HCT116 (cell line): ENCODE results near the gene CLIP2. TPM values are rescaled to one million over a fixed set of nuclear protein-coding genes. Genes with fewer than 3 reads are reported as not detected.

Source experiments
- ATAC-seq: fragments of 200-7000 bp; cut with Tn5 transposase; 2 replicates; pipeline ENCODE4 v1.9.1; 2020; ENCODE audit warnings: mild to moderate bottlenecking, moderate library complexity
- BruUV-seq: library from RNA; stranded (reverse); fragments of 400-500 nt; replicated peaks from 2 replicates; lab custom pipeline; 2021; lab: Mats Ljungman, UMichigan
- CTCF ChIA-PET: fragments of 300-600 bp; sonication (Branson Sonifier 250); formaldehyde crosslinking; loops from one replicate; lab custom pipeline; 2021; ENCODE audit warnings: antibody characterized with exemption; lab: Charles Lee
- POLR2A ChIA-PET: fragments of 300-600, 350-600 bp; sonication (Branson Sonifier 250); formaldehyde crosslinking; loops from one replicate; lab custom pipeline; 2021; ENCODE audit warnings: antibody characterized with exemption; lab: Charles Lee
- RAD21 ChIA-PET, 2 experiments: fragments of 300-600 bp; sonication (Branson Sonifier 250); formaldehyde crosslinking; loops; one replicate each; lab custom pipeline; 2023; ENCODE audit warnings: low total read pairs in 2 of 2; ENCODE audit not compliant: uncharacterized antibody in 2 of 2, unreplicated experiment in 2 of 2, low non-redundant PET in 1 of 2; lab: Charles Lee
- DNase-seq: peaks from one replicate; pipeline ENCODE4 v3.0.0-alpha.2; 2010; ENCODE audit warnings: low read depth, low spot score
- H2AFZ ChIP-seq: fragments of 200-600 bp; shearing (Covaris generic), sonication (generic); 2 replicates; pipeline ENCODE4 v1.6.1; 2017; ENCODE audit warnings: low read depth, mixed run types, mixed read lengths, antibody characterized with exemption, low read length; ENCODE audit not compliant: poor library complexity, severe bottlenecking
- H3K27ac ChIP-seq: 2 replicates; pipeline ENCODE4 v1.5.1; 2012; ENCODE audit warnings: low read depth, low read length
- H3K27me3 ChIP-seq: fragments of 200-600 bp; sonication (generic); 2 replicates; pipeline ENCODE4 v1.6.1; 2016; ENCODE audit warnings: mixed run types, low read length, mixed read lengths; ENCODE audit not compliant: insufficient read depth
- H3K36me3 ChIP-seq, 2 experiments: fragments of 200-500 bp in 1 of 2; fragments of 200-600 bp in 1 of 2; sonication (Bioruptor generic) in 1 of 2; sonication (generic) in 1 of 2; 2 replicates each; pipeline versions ENCODE4 v1.5.1 to v1.6.1; 2014 to 2016; ENCODE audit warnings: low read length in 2 of 2, inconsistent platforms in 1 of 2, mixed read lengths in 1 of 2, mixed run types in 1 of 2; ENCODE audit not compliant: insufficient read depth in 2 of 2, control insufficient read depth in 1 of 2
- H3K4me1 ChIP-seq, 2 experiments: fragments of 200-600 bp in 1 of 2; sonication (generic) in 1 of 2; 2 replicates each; pipeline versions ENCODE4 v1.5.1 to v1.6.1; 2012 to 2017; ENCODE audit warnings: low read length in 2 of 2, inconsistent platforms in 1 of 2, mild to moderate bottlenecking in 1 of 2, mixed read lengths in 1 of 2, mixed run types in 1 of 2, moderate library complexity in 1 of 2; ENCODE audit not compliant: insufficient read depth in 2 of 2, control insufficient read depth in 1 of 2
- H3K4me2 ChIP-seq: fragments of 200-600 bp; sonication (generic); 2 replicates; pipeline ENCODE4 v1.6.1; 2017; ENCODE audit warnings: mixed run types, low read length, mixed read lengths
- H3K4me3 ChIP-seq, 2 experiments: fragments of 200-600 bp in 1 of 2; sonication (generic) in 1 of 2; replicated peaks in 1 of 2; 2 replicates each; pipeline ENCODE4 v1.5.1; 2011 to 2016; ENCODE audit warnings: low read length in 2 of 2, control low read depth in 1 of 2, low read depth in 1 of 2, mild to moderate bottlenecking in 1 of 2, mixed read lengths in 1 of 2, mixed run types in 1 of 2
- H3K79me2 ChIP-seq: fragments of 200-600 bp; sonication (generic); 2 replicates; pipeline ENCODE4 v1.6.1; 2017; ENCODE audit warnings: mild to moderate bottlenecking, mixed run types, low read length, moderate library complexity, mixed read lengths; ENCODE audit not compliant: insufficient read depth
- H3K9ac ChIP-seq: fragments of 200-600 bp; sonication (generic); 2 replicates; pipeline ENCODE4 v1.6.1; 2016; ENCODE audit warnings: low read length, mixed read lengths
- H3K9me2 ChIP-seq: fragments of 200-600 bp; sonication (generic), shearing (Covaris generic); 2 replicates; pipeline ENCODE4 v1.6.1; 2017; ENCODE audit warnings: mixed run types, mild to moderate bottlenecking, moderate library complexity; ENCODE audit not compliant: insufficient read depth
- H3K9me3 ChIP-seq, 2 experiments: fragments of 200-500 bp in 1 of 2; fragments of 200-600 bp in 1 of 2; sonication (Bioruptor generic) in 1 of 2; sonication (generic) in 1 of 2; 2 replicates each; pipeline ENCODE4 v1.6.1; 2014 to 2017; ENCODE audit warnings: low read length in 2 of 2, mixed read lengths in 2 of 2, inconsistent platforms in 1 of 2, low read depth in 1 of 2, mild to moderate bottlenecking in 1 of 2, mixed run types in 1 of 2, moderate library complexity in 1 of 2; ENCODE audit not compliant: control insufficient read depth in 1 of 2, insufficient read depth in 1 of 2
- H4K20me1 ChIP-seq: fragments of 200-600 bp; sonication (generic), shearing (Covaris generic); 2 replicates; pipeline ENCODE4 v1.6.1; 2017; ENCODE audit warnings: mixed run types, mild to moderate bottlenecking, moderate library complexity; ENCODE audit not compliant: insufficient read depth
- CBX3 ChIP-seq: IDR thresholded peaks from 2 replicates; pipeline ENCODE4 v1.6.1; 2012; ENCODE audit warnings: low read depth
- CEBPB ChIP-seq: IDR thresholded peaks from 2 replicates; pipeline ENCODE4 v1.6.1; 2012; ENCODE audit warnings: low read depth
- EGR1 ChIP-seq: IDR thresholded peaks from 2 replicates; pipeline ENCODE4 v1.6.1; 2012; ENCODE audit warnings: low read depth
- FOSL1 ChIP-seq: IDR thresholded peaks from 2 replicates; pipeline ENCODE4 v1.6.1; 2012; ENCODE audit warnings: low read depth
- JUND ChIP-seq: IDR thresholded peaks from 2 replicates; pipeline ENCODE4 v1.6.1; 2012
- POLR2A ChIP-seq: IDR thresholded peaks from 2 replicates; pipeline ENCODE4 v1.7.0; 2011; ENCODE audit warnings: borderline replicate concordance; ENCODE audit not compliant: insufficient read depth, insufficient read length; ENCODE audit errors: extremely low read depth
- RAD21 ChIP-seq: IDR thresholded peaks from 2 replicates; pipeline ENCODE4 v1.6.1; 2012; ENCODE audit warnings: low read depth, mild to moderate bottlenecking
- SIN3A ChIP-seq: IDR thresholded peaks from 2 replicates; pipeline ENCODE4 v1.6.1; 2012; ENCODE audit warnings: low read depth
- SRF ChIP-seq: IDR thresholded peaks from 2 replicates; pipeline ENCODE4 v1.6.1; 2012; ENCODE audit warnings: low read depth
- TCF7L2 ChIP-seq: IDR thresholded peaks from 2 replicates; pipeline ENCODE4 v1.7.0; 2011; ENCODE audit warnings: borderline replicate concordance, inconsistent platforms; ENCODE audit not compliant: insufficient read depth, insufficient read length; ENCODE audit errors: extremely low read depth
- YY1 ChIP-seq: IDR thresholded peaks from 2 replicates; pipeline ENCODE4 v1.6.1; 2011; ENCODE audit warnings: low read length, low read depth, moderate library complexity, mild to moderate bottlenecking; ENCODE audit not compliant: insufficient replicate concordance; ENCODE audit errors: extremely low read depth
- ZFX ChIP-seq: fragments of 450-650 bp; IDR thresholded peaks from 2 replicates; pipeline ENCODE4 v1.6.1; 2017
- intact Hi-C: fragments of 100-400 bp; cut with micrococcal nuclease; formaldehyde crosslinking; loops from 2 replicates; pipeline ENCODE4 v1.10.0; 2022
- total RNA-seq: library from RNA; stranded (reverse); gene quantifications from one replicate; pipeline ENCODE4 v1.2.1, GENCODE V29; 2021; ENCODE audit not compliant: unreplicated experiment
- TF ChIP-seq, protein P1 (sequence below): IDR thresholded peaks from 2 replicates; pipeline ENCODE4 v1.6.1; 2012
- TF ChIP-seq, protein P2 (sequence below): IDR thresholded peaks from 2 replicates; pipeline ENCODE4 v1.6.1; 2012
- TF ChIP-seq, protein P3 (sequence below): IDR thresholded peaks from 2 replicates; pipeline ENCODE4 v1.6.1; 2011; ENCODE audit warnings: mild to moderate bottlenecking, low read length, moderate library complexity; ENCODE audit not compliant: insufficient replicate concordance; ENCODE audit errors: extremely low read depth

The CLIP2 gene
- total RNA-seq, 1 experiment from 2014 or later = 40.1 TPM

DNA sequence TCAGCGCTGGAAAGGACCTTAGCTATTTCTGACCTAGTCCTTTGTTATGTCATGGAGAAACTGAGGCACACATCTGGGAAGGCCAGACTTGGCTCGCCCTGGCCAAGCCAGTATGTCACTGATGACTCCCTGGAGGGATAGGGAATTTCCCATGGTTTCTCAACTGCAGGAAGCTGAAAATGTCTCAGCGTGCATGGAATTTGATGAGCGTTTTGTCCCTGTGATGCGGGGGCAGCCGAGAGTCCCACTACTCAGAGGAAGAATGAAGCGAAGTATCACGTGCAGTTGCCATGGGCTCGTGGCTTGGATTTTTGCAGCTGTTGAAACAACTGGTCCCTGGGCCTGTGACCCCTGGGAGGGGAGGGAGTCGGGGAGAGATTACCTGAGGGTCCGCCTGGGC, 44.8 kb downstream of the CLIP2 start:
- no TSS peak for BruUV-seq
- H3K79me2 ChIP-seq = no peaks in the 10 kb centered on the region
- no peaks in the 10 kb centered on the region for H3K9me2 ChIP-seq
- ATAC-seq (no peak), DNase-seq (no peak)
- ChIA-PET POLR2A (no interaction called here), CTCF (no interaction called here), RAD21 (no interaction called here)
- no peak overlapping the region for H2AFZ ChIP-seq
- no peaks in the 10 kb centered on the region for H3K4me1 ChIP-seq
- H3K36me3 ChIP-seq = peaks cover 0 to 5% of the 10 kb centered on the region in 2 experiments; a peak in 1 of 4 replicates
- TF ChIP-seq, protein P1, sequence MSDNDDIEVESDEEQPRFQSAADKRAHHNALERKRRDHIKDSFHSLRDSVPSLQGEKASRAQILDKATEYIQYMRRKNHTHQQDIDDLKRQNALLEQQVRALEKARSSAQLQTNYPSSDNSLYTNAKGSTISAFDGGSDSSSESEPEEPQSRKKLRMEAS = no peak
- no peak for TF ChIP-seq ZFX
- no peak for TF ChIP-seq TCF7L2
- no peak for TF ChIP-seq FOSL1
- TF ChIP-seq SRF = no peak
- no peak for TF ChIP-seq CBX3
- no peak for TF ChIP-seq YY1
- TF ChIP-seq SIN3A = no peak
- no peak for TF ChIP-seq EGR1
- TF ChIP-seq, protein P2, sequence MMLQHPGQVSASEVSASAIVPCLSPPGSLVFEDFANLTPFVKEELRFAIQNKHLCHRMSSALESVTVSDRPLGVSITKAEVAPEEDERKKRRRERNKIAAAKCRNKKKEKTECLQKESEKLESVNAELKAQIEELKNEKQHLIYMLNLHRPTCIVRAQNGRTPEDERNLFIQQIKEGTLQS = no peak
- TF ChIP-seq CEBPB = no peak
- no peak for TF ChIP-seq POLR2A
- TF ChIP-seq JUND = no peak
- TF ChIP-seq, protein P3, sequence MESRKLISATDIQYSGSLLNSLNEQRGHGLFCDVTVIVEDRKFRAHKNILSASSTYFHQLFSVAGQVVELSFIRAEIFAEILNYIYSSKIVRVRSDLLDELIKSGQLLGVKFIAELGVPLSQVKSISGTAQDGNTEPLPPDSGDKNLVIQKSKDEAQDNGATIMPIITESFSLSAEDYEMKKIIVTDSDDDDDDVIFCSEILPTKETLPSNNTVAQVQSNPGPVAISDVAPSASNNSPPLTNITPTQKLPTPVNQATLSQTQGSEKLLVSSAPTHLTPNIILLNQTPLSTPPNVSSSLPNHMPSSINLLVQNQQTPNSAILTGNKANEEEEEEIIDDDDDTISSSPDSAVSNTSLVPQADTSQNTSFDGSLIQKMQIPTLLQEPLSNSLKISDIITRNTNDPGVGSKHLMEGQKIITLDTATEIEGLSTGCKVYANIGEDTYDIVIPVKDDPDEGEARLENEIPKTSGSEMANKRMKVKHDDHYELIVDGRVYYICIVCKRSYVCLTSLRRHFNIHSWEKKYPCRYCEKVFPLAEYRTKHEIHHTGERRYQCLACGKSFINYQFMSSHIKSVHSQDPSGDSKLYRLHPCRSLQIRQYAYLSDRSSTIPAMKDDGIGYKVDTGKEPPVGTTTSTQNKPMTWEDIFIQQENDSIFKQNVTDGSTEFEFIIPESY = no peak
- no peak for TF ChIP-seq RAD21
- no peak overlapping the region for H3K9ac ChIP-seq
- no peak overlapping the region for H3K27ac ChIP-seq
- no peak overlapping the region for H3K4me3 ChIP-seq
- H4K20me1 ChIP-seq = no peaks in the 10 kb centered on the region
- intact Hi-C loops = no loop called here
- H3K9me3 ChIP-seq = no peaks in the 10 kb centered on the region
- no peak overlapping the region for H3K4me2 ChIP-seq
- no peaks in the 10 kb centered on the region for H3K27me3 ChIP-seq
